DND-41 (cell line): Measurements from ENCODE around the gene PDZRN3.

Source experiments
- ATAC-seq: fragments of 200-7000 bp; cut with Tn5 transposase; 3 replicates; pipeline ENCODE4 v1.9.1; 2021; ENCODE audit warnings: low read depth; ENCODE audit not compliant: insufficient read depth
- DNase-seq: peaks from one replicate; pipeline ENCODE4 v3.0.0-alpha.2; 2020
- H2AFZ ChIP-seq: 2 replicates; pipeline ENCODE4 v1.6.0; 2012; ENCODE audit warnings: low read depth, low read length
- H3K27ac ChIP-seq: 2 replicates; pipeline ENCODE4 v1.5.1; 2012; ENCODE audit warnings: low read length, inconsistent platforms
- H3K27me3 ChIP-seq: fragments of 200-600 bp; sonication (generic); 2 replicates; pipeline ENCODE4 v1.6.0; 2012; ENCODE audit warnings: low read length, mild to moderate bottlenecking, inconsistent platforms; ENCODE audit not compliant: insufficient read depth, poor library complexity
- H3K36me3 ChIP-seq: 2 replicates; pipeline ENCODE4 v1.5.1; 2012; ENCODE audit warnings: low read length, inconsistent platforms; ENCODE audit not compliant: insufficient read depth
- H3K4me1 ChIP-seq: 2 replicates; pipeline ENCODE4 v1.5.1; 2012; ENCODE audit warnings: mild to moderate bottlenecking, low read length; ENCODE audit not compliant: insufficient read depth
- H3K4me2 ChIP-seq: 2 replicates; pipeline ENCODE4 v1.6.0; 2012; ENCODE audit warnings: mild to moderate bottlenecking, moderate library complexity, low read length, inconsistent platforms; ENCODE audit not compliant: insufficient read depth
- H3K4me3 ChIP-seq, 2 experiments: fragments of 200-600 bp in 1 of 2; shearing (Covaris generic) in 1 of 2; 2 replicates each; pipeline ENCODE4 v1.5.1; 2012 to 2016; ENCODE audit warnings: inconsistent platforms in 2 of 2, low read length in 2 of 2, mild to moderate bottlenecking in 2 of 2, low read depth in 1 of 2, moderate library complexity in 1 of 2
- H3K79me2 ChIP-seq: 2 replicates; pipeline ENCODE4 v1.6.0; 2012; ENCODE audit warnings: low read length, inconsistent platforms; ENCODE audit not compliant: insufficient read depth
- H3K9ac ChIP-seq: 2 replicates; pipeline ENCODE4 v1.6.0; 2012; ENCODE audit warnings: low read depth, mild to moderate bottlenecking, inconsistent platforms, low read length, moderate library complexity
- H3K9me3 ChIP-seq: 2 replicates; pipeline ENCODE4 v1.5.1; 2012; ENCODE audit warnings: low read length, moderate library complexity, mild to moderate bottlenecking, inconsistent platforms; ENCODE audit not compliant: insufficient read depth, severe bottlenecking
- H4K20me1 ChIP-seq: 2 replicates; pipeline ENCODE4 v1.6.0; 2012; ENCODE audit warnings: low read length; ENCODE audit not compliant: insufficient read depth
- EZH2 ChIP-seq: IDR thresholded peaks from 3 replicates; pipeline ENCODE4 v1.6.1; 2012; ENCODE audit warnings: borderline replicate concordance, low read depth, mild to moderate bottlenecking, moderate library complexity, low read length, inconsistent platforms; ENCODE audit not compliant: severe bottlenecking
- TF ChIP-seq, protein P1 (sequence below): IDR thresholded peaks from 2 replicates; pipeline ENCODE4 v1.5.1; 2012; ENCODE audit warnings: borderline replicate concordance, low read length, moderate library complexity, mild to moderate bottlenecking; ENCODE audit not compliant: poor library complexity, severe bottlenecking; ENCODE audit errors: extremely low read depth

PDZRN3 gene

DNA sequence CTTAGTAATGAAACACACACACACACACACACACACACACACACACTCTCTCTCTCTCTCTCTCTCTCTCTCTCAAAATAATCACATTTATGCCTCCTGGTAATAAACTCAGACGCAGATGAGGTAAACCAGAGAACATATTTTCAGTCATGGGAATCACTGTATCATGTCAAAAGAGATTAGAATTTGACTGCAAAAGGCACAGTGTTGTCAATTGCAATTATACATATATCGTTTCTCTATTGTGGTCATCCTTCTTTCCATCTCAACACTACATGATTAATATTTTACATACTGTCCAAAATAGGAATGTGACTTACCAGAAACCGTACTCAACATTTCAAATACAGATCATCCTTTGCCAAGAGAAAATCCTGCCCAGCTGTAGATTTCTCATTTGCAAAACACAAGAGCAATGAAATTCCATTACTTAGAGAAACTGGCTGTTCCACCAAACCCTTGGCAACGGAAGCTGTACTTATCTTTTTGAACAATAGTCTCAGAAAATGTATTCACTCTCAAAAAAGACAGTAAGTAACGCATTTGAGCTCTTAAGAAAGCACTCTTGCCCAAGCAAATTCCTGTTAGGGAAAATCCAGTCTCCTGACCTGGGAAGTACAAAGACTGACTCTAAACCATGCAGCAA, 24.3 kb downstream of the PDZRN3 start:
- Histone ChIP-seq H3K79me2 (no peaks in the 10 kb centered on the region), H3K36me3 (no peaks in the 10 kb centered on the region), H3K4me3 (no peak overlapping the region), H3K4me1 (no peaks in the 10 kb centered on the region), H3K27me3 (no peaks in the 10 kb centered on the region), H3K27ac (no peak overlapping the region), H3K9ac (no peak overlapping the region), H3K9me3 (no peaks in the 10 kb centered on the region), H2AFZ (no peak overlapping the region), H3K4me2 (no peak overlapping the region), H4K20me1 (no peaks in the 10 kb centered on the region)
- ATAC-seq (no peak), DNase-seq (no peak)
- TF ChIP-seq EZH2: no peak
- TF ChIP-seq, protein P1, sequence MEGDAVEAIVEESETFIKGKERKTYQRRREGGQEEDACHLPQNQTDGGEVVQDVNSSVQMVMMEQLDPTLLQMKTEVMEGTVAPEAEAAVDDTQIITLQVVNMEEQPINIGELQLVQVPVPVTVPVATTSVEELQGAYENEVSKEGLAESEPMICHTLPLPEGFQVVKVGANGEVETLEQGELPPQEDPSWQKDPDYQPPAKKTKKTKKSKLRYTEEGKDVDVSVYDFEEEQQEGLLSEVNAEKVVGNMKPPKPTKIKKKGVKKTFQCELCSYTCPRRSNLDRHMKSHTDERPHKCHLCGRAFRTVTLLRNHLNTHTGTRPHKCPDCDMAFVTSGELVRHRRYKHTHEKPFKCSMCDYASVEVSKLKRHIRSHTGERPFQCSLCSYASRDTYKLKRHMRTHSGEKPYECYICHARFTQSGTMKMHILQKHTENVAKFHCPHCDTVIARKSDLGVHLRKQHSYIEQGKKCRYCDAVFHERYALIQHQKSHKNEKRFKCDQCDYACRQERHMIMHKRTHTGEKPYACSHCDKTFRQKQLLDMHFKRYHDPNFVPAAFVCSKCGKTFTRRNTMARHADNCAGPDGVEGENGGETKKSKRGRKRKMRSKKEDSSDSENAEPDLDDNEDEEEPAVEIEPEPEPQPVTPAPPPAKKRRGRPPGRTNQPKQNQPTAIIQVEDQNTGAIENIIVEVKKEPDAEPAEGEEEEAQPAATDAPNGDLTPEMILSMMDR: no peak

DNA sequence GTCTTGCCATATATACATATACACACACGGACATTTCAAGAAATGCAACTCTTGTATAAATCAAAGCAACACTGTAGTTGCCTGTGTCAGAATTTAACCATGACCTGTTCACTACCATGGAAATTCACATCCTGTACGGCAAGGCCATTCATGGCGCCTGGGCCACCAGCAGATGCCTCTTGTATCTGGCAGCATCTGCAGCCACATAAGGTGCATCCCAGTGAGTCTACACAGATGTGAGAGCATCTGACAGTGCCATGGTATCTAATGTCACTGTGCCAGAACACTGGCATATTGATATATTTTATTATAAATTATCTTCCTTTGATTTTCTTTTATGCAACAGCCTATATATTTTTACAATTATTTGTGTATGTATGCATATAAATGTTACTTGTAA, 25.1 kb downstream of the PDZRN3 start:
- ATAC-seq (no peak), DNase-seq (no peak)
- H3K4me1 ChIP-seq: no peaks in the 10 kb centered on the region
- no peak overlapping the region for H2AFZ ChIP-seq
- no peaks in the 10 kb centered on the region for H4K20me1 ChIP-seq
- no peak overlapping the region for H3K4me2 ChIP-seq
- no peaks in the 10 kb centered on the region for H3K36me3 ChIP-seq
- TF ChIP-seq, protein P1: no peak
- no peak for TF ChIP-seq EZH2
- H3K27me3 ChIP-seq: no peaks in the 10 kb centered on the region
- no peaks in the 10 kb centered on the region for H3K79me2 ChIP-seq
- no peak overlapping the region for H3K4me3 ChIP-seq
- no peak overlapping the region for H3K9ac ChIP-seq
- H3K27ac ChIP-seq: no peak overlapping the region
- no peaks in the 10 kb centered on the region for H3K9me3 ChIP-seq

DNA sequence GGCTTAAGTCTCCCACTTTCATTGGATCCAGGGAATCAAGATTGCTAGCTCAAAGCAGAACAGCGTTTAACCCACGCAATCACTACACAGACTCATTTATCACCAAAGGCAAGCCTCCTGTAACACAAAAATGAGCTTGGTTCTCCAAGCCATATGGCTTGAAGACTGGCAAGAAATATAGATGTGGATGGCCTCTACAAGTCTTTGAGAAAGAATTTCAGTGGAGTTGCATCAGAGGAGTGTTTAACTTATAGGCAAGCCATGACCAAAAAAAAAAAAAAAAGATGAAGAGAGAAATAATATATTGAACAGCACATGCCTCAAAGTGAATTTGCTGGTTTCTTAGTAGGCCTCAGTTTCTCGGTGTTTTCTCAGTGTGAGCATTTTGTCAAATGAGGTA, 27.3 kb downstream of the PDZRN3 start:
- no peaks in the 10 kb centered on the region for H3K4me1 ChIP-seq
- ATAC-seq: no peak
- H3K36me3 ChIP-seq: no peaks in the 10 kb centered on the region
- no peaks in the 10 kb centered on the region for H3K79me2 ChIP-seq
- DNase-seq: no peak
- no peak overlapping the region for H3K4me3 ChIP-seq
- no peak for TF ChIP-seq EZH2
- TF ChIP-seq, protein P1: no peak
- no peak overlapping the region for H3K9ac ChIP-seq
- H3K27ac ChIP-seq: no peak overlapping the region
- peaks cover 3% of the 10 kb centered on the region for H3K27me3 ChIP-seq
- H4K20me1 ChIP-seq: no peaks in the 10 kb centered on the region
- H3K9me3 ChIP-seq: no peaks in the 10 kb centered on the region
- H2AFZ ChIP-seq: no peak overlapping the region
- H3K4me2 ChIP-seq: no peak overlapping the region
